KMS-11 (cell line): Measurements from ENCODE around the gene GATA6.
"Not testable (repeated sequence)": the region's sequence is repeated elsewhere in the genome, so short reads cannot be mapped to it uniquely, and the experiment has no call there.

Source experiments
- H2AFZ ChIP-seq: fragments of 200-600 bp; sonication (generic); 2 replicates; pipeline ENCODE4 v1.6.1; 2016; ENCODE audit warnings: antibody characterized with exemption, mixed run types, low read depth
- H3K27ac ChIP-seq: fragments of 200-600 bp; sonication (generic); 2 replicates; pipeline ENCODE4 v1.6.1; 2016; ENCODE audit warnings: mild to moderate bottlenecking, mixed run types
- H3K27me3 ChIP-seq: fragments of 200-600 bp; sonication (generic); 2 replicates; pipeline ENCODE4 v1.6.1; 2017; ENCODE audit warnings: mild to moderate bottlenecking, low read depth, mixed run types, moderate library complexity; ENCODE audit not compliant: insufficient read depth
- H3K36me3 ChIP-seq: fragments of 200-600 bp; sonication (generic); 2 replicates; pipeline ENCODE4 v1.6.1; 2017; ENCODE audit warnings: mild to moderate bottlenecking, mixed run types; ENCODE audit not compliant: insufficient read depth
- H3K4me1 ChIP-seq: fragments of 200-600 bp; sonication (generic); 2 replicates; pipeline ENCODE4 v1.6.1; 2016; ENCODE audit warnings: mild to moderate bottlenecking, low read depth, mixed run types; ENCODE audit not compliant: poor library complexity, severe bottlenecking
- H3K4me2 ChIP-seq: fragments of 200-600 bp; sonication (generic); 2 replicates; pipeline ENCODE4 v1.7.0; 2016; ENCODE audit warnings: mild to moderate bottlenecking, mixed run types
- H3K4me3 ChIP-seq: fragments of 200-600 bp; sonication (generic); IDR thresholded peaks from 2 replicates; pipeline ENCODE4 v1.6.1; 2017; ENCODE audit warnings: low read depth, low read length, mixed read lengths; ENCODE audit not compliant: insufficient read depth
- H3K79me2 ChIP-seq: fragments of 200-600 bp; sonication (generic); 2 replicates; pipeline ENCODE4 v1.6.1; 2016; ENCODE audit warnings: low read depth, mixed run types; ENCODE audit not compliant: insufficient read depth
- H3K9ac ChIP-seq: fragments of 200-600 bp; sonication (generic); 2 replicates; pipeline ENCODE4 v1.6.1; 2016; ENCODE audit warnings: mild to moderate bottlenecking, mixed run types
- H4K20me1 ChIP-seq: fragments of 200-600 bp; sonication (generic); 2 replicates; pipeline ENCODE4 v1.6.1; 2016; ENCODE audit warnings: mild to moderate bottlenecking, mixed run types; ENCODE audit not compliant: insufficient read depth
- TF ChIP-seq, protein P1 (sequence below): fragments of 200-600 bp; sonication (generic); conservative IDR thresholded peaks from 2 replicates; pipeline ENCODE4 v1.6.1; 2017; ENCODE audit warnings: low read depth, mild to moderate bottlenecking, antibody characterized with exemption, low read length, moderate library complexity, mixed read lengths

The GATA6 gene

DNA sequence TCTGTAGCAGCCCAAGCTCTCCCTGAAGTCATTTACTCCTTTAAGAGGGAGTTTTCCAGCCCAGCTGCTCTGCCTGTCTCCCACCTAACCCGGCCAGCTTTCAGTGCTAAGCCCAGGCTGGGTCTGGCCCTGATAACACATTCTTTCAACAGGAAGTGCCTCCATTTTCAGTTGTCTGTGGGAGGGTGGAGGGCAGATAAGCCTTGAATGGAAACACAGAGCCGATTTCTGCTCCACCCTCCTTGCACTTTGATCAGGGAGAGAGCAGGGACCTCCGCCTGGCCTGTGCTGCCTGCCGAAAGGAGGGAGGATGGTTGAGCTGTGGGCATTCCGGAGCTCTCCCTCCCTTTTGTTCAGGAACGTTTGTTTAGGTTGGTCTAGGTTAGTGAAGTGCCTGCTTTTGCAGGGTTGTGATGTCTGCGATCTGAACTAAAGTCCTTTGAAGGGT, 24.8 kb downstream of the GATA6 start:
- H3K4me2 ChIP-seq, result no peak overlapping the region
- H4K20me1 ChIP-seq, result no peaks in the 10 kb centered on the region
- no peak overlapping the region for H3K27ac ChIP-seq
- no peak overlapping the region for H3K9ac ChIP-seq
- no peak overlapping the region for H3K4me3 ChIP-seq
- H3K79me2 ChIP-seq, result no peaks in the 10 kb centered on the region
- no peaks in the 10 kb centered on the region for H3K4me1 ChIP-seq
- H2AFZ ChIP-seq, result no peak overlapping the region
- no peaks in the 10 kb centered on the region for H3K27me3 ChIP-seq
- no peaks in the 10 kb centered on the region for H3K36me3 ChIP-seq
- TF ChIP-seq, protein P1, sequence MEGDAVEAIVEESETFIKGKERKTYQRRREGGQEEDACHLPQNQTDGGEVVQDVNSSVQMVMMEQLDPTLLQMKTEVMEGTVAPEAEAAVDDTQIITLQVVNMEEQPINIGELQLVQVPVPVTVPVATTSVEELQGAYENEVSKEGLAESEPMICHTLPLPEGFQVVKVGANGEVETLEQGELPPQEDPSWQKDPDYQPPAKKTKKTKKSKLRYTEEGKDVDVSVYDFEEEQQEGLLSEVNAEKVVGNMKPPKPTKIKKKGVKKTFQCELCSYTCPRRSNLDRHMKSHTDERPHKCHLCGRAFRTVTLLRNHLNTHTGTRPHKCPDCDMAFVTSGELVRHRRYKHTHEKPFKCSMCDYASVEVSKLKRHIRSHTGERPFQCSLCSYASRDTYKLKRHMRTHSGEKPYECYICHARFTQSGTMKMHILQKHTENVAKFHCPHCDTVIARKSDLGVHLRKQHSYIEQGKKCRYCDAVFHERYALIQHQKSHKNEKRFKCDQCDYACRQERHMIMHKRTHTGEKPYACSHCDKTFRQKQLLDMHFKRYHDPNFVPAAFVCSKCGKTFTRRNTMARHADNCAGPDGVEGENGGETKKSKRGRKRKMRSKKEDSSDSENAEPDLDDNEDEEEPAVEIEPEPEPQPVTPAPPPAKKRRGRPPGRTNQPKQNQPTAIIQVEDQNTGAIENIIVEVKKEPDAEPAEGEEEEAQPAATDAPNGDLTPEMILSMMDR, result no peak

- H4K20me1 ChIP-seq, result no peaks in the 10 kb centered on the region
- H3K4me2 ChIP-seq, result no peak overlapping the region
- no peaks in the 10 kb centered on the region for H3K36me3 ChIP-seq
- no peak overlapping the region for H3K9ac ChIP-seq
- H2AFZ ChIP-seq, result no peak overlapping the region
- no peak overlapping the region for H3K4me3 ChIP-seq
- H3K4me1 ChIP-seq, result no peaks in the 10 kb centered on the region
- TF ChIP-seq, protein P1, result no peak
- no peak overlapping the region for H3K27ac ChIP-seq
- H3K79me2 ChIP-seq, result no peaks in the 10 kb centered on the region
- H3K27me3 ChIP-seq, result no peaks in the 10 kb centered on the region
These were observed 25.7 kb downstream of the GATA6 start for GRCh38 chr18:22195052-22195451.

DNA sequence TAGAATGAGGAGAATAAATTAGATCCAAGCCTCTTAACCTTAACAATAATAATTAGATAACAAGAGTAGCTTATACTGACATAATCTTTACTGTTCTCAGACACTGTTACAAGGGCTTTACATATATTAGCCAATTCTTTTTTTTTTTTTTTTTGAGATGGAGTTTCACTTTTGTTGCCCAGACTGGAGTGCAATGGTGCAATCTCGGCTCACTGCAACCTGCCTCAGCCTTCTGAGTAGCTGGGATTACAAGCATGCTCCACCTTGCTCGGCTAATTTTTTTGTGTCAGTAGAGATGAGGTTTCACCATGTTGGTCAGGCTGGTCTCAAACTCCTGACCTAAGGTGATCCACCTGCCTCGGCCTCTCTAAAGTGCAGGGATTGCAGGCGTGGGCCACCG, 27.6 kb downstream of the GATA6 start:
- not testable (repeated sequence) for H3K79me2 ChIP-seq, H3K4me1 ChIP-seq, H3K4me2 ChIP-seq, H3K27ac ChIP-seq, H4K20me1 ChIP-seq, H3K27me3 ChIP-seq, H3K4me3 ChIP-seq, H2AFZ ChIP-seq, H3K36me3 ChIP-seq, H3K9ac ChIP-seq

- Histone ChIP-seq H3K9ac (no peak overlapping the region), H2AFZ (no peak overlapping the region), H3K27me3 (no peaks in the 10 kb centered on the region), H3K4me2 (no peak overlapping the region), H3K4me3 (no peak overlapping the region), H3K36me3 (no peaks in the 10 kb centered on the region), H3K27ac (no peak overlapping the region), H3K79me2 (no peaks in the 10 kb centered on the region), H3K4me1 (no peaks in the 10 kb centered on the region), H4K20me1 (no peaks in the 10 kb centered on the region)
- TF ChIP-seq, protein P1, result no peak
These were observed 28.3 kb downstream of the GATA6 start for GRCh38 chr18:22197668-22198067.

GRCh38 chr18:22198163-22198562, 28.8 kb downstream of the GATA6 start:
- H3K27ac ChIP-seq, result no peak overlapping the region
- TF ChIP-seq, protein P1, result no peak
- no peaks in the 10 kb centered on the region for H4K20me1 ChIP-seq
- H2AFZ ChIP-seq, result no peak overlapping the region
- no peaks in the 10 kb centered on the region for H3K36me3 ChIP-seq
- no peaks in the 10 kb centered on the region for H3K27me3 ChIP-seq
- no peak overlapping the region for H3K4me2 ChIP-seq
- H3K9ac ChIP-seq, result no peak overlapping the region
- H3K4me3 ChIP-seq, result no peak overlapping the region
- no peaks in the 10 kb centered on the region for H3K4me1 ChIP-seq
- H3K79me2 ChIP-seq, result no peaks in the 10 kb centered on the region
